Measurements from ENCODE around the gene CFAP91.

Gene CFAP91

GRCh38 chr3:119745942-119746341, 43.1 kb downstream of the CFAP91 start:
- no peak for FAIRE-seq

- FAIRE-seq = no peak
Measured at GRCh38 chr3:119746423-119746822, 43.6 kb downstream of the CFAP91 start.

- FAIRE-seq = no peak
Measured at GRCh38 chr3:119747357-119747756, 44.5 kb downstream of the CFAP91 start.

GRCh38 chr3:119748991-119749390, 46.2 kb downstream of the CFAP91 start:
- no peak for FAIRE-seq

- no peak for FAIRE-seq
Measured at GRCh38 chr3:119751423-119751822, 48.6 kb downstream of the CFAP91 start.

All from endometrium (tissue), 2 donors.